Ishikawa (cell line): ENCODE data around the gene ONECUT3.

Experiments used
- CEBPB ChIP-seq: IDR thresholded peaks from 2 replicates; pipeline ENCODE4 v1.6.1; 2012
- EGR1 ChIP-seq: IDR thresholded peaks from 2 replicates; pipeline ENCODE4 v1.6.1; 2012
- EP300 ChIP-seq: IDR thresholded peaks from 2 replicates; pipeline ENCODE4 v1.6.1; 2012; ENCODE audit warnings: borderline replicate concordance
- FOXM1 ChIP-seq: IDR thresholded peaks from 2 replicates; pipeline ENCODE4 v1.6.1; 2012; ENCODE audit warnings: low read depth, borderline replicate concordance
- MAX ChIP-seq: IDR thresholded peaks from 2 replicates; pipeline ENCODE4 v1.6.1; 2012
- RAD21 ChIP-seq: IDR thresholded peaks from 2 replicates; pipeline ENCODE4 v1.6.1; 2012; ENCODE audit warnings: low read depth
- TAF1 ChIP-seq: IDR thresholded peaks from 2 replicates; pipeline ENCODE4 v1.6.1; 2012; ENCODE audit warnings: low read depth, mild to moderate bottlenecking
- TEAD4 ChIP-seq: IDR thresholded peaks from 2 replicates; pipeline ENCODE4 v1.6.1; 2012
- YY1 ChIP-seq: IDR thresholded peaks from 2 replicates; pipeline ENCODE4 v1.6.1; 2012; ENCODE audit warnings: low read depth
- ZBTB7A ChIP-seq: IDR thresholded peaks from 2 replicates; pipeline ENCODE4 v1.6.1; 2012; ENCODE audit warnings: low read depth
- TF ChIP-seq, protein P1 (sequence below): IDR thresholded peaks from 2 replicates; pipeline ENCODE4 v1.6.1; 2012; ENCODE audit warnings: low read depth, mild to moderate bottlenecking

DNA sequence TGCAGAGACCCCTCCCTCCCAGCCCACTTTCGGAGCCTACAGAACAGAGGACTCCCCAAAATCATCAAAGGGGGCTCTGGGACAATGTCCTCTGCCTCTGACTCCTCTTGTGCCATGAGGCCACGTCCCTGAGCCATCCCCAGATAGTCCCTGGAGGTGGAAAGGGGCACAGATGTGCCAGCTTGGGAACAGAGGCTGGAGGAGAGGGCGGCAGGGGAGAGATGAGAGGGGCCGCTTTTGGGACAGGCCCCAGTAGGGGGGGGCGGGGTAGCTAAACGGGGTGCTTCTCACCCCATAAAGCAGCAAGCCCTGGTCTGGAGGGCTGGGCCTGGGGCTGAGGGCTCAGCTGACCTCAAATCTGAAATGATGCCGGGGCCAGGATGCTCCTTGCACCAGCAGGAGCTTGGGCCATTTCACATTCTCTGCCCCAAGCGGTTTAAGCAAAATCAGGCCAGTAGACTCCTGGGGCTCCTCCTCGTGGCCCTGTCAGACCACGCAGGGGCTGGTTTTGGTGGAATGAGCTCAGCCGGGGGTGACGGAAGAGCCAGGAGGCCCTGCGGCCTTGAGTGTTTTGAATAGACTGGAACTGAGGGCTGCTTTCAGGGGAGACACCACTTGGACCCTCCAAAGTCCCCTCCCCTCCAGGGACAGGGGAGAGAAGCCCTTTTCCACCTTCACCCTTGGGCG, 27.1 kb downstream of the ONECUT3 start:
- TF ChIP-seq EP300 (no peak), RAD21 (no peak), TAF1 (no peak), MAX (no peak), CEBPB (no peak), YY1 (no peak), FOXM1 (no peak), ZBTB7A (no peak), TEAD4 (no peak), EGR1 (no peak)
- TF ChIP-seq, protein P1, sequence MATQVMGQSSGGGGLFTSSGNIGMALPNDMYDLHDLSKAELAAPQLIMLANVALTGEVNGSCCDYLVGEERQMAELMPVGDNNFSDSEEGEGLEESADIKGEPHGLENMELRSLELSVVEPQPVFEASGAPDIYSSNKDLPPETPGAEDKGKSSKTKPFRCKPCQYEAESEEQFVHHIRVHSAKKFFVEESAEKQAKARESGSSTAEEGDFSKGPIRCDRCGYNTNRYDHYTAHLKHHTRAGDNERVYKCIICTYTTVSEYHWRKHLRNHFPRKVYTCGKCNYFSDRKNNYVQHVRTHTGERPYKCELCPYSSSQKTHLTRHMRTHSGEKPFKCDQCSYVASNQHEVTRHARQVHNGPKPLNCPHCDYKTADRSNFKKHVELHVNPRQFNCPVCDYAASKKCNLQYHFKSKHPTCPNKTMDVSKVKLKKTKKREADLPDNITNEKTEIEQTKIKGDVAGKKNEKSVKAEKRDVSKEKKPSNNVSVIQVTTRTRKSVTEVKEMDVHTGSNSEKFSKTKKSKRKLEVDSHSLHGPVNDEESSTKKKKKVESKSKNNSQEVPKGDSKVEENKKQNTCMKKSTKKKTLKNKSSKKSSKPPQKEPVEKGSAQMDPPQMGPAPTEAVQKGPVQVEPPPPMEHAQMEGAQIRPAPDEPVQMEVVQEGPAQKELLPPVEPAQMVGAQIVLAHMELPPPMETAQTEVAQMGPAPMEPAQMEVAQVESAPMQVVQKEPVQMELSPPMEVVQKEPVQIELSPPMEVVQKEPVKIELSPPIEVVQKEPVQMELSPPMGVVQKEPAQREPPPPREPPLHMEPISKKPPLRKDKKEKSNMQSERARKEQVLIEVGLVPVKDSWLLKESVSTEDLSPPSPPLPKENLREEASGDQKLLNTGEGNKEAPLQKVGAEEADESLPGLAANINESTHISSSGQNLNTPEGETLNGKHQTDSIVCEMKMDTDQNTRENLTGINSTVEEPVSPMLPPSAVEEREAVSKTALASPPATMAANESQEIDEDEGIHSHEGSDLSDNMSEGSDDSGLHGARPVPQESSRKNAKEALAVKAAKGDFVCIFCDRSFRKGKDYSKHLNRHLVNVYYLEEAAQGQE = no peak
